DMS153 treated with DMSO at 0.1 percent for 48 hours (cell line): ENCODE measurements around the gene EIF1.
A peak's percentile ranks its signal among the peaks of the same experiment; 100 is the strongest.
"Not testable (repeated sequence)": the region's sequence is repeated elsewhere in the genome, so short reads cannot be mapped to it uniquely, and the experiment has no call there.

Experiments used
- DNase-seq: peaks from one replicate; lab custom pipeline; 2025; ENCODE audit not compliant: unreplicated experiment; lab: John Stamatoyannopoulos, UW

EIF1 gene

DNA sequence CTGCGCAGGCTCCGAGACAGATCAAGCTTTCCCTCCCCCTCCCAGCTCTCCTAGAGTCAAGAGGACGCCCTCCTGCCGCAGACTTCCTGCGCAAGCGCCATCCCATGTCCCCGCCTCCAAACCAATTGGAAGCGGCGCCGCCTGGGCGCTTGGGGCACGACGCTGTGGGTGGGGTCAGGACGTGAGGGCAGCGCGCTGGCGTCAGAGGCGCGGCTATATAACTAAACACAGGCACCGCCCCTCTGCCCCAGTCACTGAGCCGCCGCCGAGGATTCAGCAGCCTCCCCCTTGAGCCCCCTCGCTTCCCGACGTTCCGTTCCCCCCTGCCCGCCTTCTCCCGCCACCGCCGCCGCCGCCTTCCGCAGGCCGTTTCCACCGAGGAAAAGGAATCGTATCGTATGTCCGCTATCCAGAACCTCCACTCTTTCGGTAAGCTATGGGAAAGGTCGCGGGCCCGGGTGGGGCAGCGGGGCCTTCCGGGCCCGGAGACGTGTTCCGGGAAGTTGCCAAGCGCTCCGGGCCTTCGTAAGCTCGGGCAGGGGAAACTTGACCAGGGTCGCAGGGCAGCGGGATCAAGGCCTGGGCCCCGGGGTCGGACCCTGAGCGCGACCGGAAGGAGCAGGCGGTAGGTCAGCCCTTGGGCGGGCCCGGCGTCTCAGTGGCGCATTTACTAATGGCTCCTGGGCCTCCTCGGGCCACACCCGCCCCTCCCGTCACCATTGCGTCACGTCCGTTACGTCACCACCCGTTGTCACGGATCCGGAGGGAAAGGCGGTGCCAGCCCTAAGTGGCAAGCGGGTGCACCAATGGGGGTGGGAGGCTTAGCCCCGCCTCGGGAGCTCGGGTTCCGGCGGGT lies at the start of gene EIF1:
TSS of gene EIF1 (plus strand) at position 245 of the 856 bp plus-strand sequence. CDS start at position 399, 154 bp downstream.
- DNase-seq: peak; percentile 98

DNA sequence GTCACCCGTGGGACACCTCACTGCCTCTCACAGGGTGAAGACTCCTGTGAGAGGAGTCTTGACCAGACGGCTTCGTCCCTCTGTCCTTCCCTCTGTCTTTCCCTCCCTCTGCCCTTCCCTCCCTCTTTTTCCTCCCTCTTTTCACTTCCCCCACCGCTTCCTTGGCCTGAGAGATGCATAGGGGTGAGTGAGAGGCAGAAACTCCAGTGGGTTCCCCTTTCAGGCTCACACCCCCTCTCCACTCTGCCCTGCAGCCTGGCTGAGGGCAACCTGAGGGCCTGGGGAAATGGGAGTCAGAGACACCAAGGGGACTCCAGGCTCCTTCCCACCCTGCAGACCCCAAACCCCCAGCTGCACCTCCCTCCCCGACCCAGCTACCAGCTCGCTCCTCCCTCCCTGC lies 49.7 kb upstream of the EIF1 start:
- DNase-seq: no peak

DNA sequence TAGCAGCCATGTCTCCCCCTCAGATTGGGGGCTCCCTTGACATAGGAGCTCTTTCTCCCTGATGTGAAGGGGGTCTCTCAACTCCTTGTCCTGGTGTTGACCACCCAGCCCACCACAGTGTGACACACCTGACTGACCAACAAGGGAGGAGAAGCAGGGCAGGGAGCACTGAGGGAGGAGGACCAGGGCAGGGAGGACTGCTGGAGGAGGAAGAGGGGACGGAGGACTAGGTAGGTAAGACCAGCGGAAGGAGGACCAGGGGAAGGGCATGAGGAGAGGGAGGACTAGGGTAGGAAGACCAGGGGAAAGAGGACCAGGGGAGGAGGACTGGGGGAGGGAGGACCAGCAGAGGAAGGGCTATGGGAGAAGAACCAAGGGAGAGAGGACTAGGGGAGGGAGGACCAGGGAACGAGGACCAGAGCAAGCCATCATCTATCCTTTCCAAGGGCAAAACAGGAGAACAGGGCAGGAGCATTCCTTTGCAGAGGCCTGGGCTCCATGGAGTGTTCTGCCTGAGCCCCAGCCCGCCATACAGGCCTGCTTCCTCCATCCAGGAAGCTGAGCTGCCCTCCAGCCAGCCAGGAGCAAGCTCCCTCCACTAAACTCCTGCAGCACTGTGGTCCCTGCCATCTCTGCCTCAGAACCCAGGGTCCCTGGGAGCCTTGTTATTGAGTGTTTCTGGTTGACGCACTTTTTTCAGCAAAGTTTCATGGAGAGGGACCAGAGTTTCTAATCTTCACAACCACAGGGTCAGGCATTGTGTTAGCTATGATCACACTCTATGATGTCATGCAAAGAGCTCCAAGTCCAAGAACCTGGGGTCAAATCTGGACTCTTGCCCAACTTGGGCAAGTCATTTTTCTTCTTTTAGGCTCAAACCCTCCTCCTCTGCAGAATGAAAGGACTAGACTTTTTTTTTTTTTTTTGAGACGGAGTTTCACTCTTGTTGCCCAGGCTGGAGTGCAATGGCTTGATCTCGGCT lies 48.9 kb upstream of the EIF1 start:
- no peak for DNase-seq

DNA sequence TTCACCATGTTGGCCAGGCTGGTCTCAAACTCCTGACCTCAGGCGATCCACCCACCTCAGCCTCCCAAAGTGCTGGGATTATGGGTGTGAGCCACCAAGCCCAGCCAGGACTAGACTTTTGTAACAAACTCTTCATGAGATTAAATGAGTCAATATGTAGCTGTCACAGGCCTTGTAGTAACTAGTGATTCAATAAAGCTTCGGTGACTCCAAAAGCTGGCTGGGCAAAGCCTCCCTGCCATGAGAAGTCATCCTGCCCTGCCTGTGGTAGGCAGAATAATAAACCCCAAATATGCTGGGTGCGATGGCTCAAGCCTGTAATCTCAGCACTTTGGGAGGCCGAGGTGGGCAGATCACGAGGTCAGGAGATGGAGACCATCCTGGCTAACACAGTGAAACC lies 48.1 kb upstream of the EIF1 start:
- DNase-seq: not testable (repeated sequence)

DNA sequence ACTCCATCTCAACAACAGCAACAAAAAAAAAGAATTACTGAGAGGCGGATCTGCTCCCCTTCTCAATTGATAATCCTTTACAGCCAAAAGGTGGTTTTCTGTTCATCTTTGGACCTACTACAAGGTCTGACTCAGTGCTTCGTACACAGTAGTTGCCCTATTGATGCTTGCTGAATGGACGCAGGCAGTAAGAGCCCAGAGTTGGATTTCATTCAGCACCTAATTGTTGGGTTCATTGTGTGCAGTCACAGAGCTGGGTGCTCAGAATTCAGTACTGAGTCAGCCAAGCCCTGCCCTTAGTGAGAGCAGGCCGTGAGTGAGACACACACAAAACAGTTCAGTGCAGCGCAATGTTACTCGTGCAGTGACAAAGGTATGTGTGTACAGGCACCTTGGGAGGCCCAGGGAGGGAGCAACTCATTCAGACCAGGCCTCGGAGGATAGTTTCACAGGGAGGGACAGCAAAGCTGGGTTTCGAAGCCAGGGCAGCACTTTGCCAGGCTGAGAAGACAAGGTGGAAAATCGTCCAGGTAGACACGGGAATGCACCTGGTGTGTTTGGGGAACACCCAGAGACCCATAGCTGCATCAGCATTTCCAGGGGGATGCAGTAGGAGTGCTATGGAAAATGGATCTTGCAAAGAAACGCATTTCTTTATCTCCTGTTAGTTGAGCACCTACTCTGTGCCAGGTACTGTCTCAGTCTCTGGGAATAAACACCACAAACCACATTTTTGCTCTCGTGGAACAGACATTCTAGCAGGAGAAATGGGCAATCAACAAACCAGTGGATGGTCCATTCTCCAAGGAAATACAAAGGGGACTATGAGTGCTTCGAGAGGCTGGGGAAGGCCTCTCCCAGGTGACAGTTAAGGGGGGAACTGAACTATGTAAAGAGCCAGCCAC lies 46.2 kb upstream of the EIF1 start:
- DNase-seq: no peak

DNA sequence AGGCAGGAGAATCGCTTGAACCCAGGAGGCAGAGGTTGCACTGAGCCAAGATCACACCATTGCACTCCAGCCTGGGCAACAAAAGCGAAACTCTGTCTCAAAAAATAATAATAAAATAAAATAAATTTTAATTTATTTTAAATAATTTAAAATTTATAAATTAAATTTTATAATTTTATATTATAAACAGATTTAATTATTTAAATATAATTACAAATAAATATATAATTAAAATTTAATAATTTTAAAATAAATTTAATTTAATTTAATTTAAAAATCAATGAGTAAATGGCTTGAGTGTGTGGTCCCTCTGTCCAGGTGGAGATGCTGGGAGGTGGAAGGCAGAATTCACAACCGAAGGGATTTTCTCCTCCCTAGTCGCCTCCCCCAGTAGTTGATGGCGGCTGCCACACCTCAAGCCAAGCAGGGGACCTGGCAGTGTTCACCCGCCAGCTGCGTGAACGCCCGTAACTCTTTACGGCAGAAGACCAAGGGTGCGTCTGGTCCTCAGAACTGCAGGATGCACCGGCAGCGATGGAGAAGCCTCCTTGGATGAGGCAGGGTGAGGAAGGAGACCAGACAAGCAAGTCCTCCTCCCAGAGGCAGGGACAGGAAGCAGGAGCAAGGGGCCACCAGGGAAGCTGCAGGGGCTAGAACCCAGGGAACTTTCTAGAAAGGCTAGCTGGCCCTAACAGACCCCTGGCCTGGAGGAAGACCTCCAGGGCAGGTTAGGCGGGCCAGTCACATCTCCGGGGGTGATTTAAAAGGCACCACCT lies 41.5 kb upstream of the EIF1 start:
- no peak for DNase-seq

DNA sequence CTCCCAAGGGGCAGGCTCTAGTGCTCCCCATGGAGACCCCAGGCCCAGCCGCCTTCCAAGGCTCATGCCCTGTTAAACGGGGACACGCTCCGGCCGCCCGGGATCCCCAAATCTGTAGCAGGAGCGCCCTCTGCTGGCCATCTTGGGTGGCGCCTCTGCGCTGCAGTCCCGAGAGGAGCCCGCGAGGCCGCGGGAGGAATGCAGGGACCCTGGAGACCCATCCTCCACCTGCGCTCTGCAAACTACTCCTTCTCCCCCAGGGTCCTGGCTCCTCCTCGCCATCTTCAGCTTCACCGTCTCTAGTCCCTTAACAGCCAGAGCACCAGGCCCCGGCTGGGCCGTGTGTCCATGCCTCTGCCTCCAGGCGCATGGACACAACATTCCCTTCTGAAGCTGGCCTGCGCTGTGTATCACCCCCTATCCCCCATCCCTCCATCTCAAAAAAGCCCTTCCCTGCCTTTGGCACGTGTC lies 40.7 kb upstream of the EIF1 start:
- DNase-seq: peak; percentile 68

DNA sequence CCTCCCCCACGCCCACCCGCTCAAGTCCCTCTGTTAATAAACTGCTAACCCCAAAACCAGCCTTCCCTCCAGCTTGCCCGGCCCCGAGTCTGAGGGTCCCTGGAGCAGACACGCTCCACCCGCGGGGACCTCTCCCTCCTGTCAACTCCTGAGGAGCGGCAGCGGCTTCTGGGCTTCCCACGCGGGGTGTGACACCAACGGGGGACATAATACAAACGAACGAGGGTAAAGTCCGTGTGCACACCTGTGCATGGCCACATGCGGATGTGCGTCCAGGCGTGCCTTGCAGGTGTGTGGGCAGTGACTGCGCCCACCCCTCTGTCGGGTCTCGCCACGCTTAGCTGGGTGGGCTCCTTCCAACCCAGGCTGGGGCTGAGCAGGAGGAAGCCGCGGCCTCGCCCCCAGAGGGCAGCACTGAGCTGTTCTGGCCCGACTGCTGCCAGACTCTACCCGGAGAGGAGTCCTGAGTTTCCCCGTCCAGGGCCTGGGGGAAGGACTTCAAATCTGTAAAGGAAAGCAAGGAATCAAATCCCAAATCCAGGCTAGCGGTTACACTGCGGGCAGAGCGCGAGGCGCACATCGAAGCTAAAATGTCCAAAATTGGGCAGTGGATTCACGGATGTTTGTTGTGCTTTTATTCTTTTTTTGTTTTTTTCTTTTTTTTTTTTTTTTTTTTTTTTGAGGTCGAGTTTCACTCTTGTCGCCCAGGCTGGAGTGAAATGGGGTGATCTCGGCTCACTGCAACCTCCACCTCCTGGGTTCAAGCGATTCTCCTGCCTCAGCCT lies 40.1 kb upstream of the EIF1 start:
- peak; percentile 58 for DNase-seq

DNA sequence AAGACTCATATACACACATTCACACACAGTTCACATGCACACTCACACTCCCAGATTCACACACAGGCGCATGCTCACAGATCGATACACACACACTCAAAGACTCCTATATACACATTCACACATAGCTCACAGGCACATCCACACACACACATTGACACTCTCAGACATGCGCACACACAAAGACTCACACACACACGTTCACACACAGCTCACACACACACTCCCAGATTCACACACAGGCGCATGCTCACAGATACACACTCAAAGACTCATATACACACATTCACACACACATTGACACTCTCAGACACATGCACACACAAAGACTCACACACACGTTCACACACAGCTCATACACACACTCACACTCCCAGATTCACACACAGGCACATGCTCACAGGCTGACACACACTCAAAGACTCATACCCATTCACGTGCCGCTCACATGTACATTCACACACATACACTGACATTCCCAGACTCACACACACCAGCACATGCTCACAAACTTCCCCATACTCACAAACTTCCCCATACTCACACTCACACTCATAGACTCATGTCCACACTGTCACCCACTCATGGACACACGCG lies 38.7 kb upstream of the EIF1 start:
- no peak for DNase-seq

DNA sequence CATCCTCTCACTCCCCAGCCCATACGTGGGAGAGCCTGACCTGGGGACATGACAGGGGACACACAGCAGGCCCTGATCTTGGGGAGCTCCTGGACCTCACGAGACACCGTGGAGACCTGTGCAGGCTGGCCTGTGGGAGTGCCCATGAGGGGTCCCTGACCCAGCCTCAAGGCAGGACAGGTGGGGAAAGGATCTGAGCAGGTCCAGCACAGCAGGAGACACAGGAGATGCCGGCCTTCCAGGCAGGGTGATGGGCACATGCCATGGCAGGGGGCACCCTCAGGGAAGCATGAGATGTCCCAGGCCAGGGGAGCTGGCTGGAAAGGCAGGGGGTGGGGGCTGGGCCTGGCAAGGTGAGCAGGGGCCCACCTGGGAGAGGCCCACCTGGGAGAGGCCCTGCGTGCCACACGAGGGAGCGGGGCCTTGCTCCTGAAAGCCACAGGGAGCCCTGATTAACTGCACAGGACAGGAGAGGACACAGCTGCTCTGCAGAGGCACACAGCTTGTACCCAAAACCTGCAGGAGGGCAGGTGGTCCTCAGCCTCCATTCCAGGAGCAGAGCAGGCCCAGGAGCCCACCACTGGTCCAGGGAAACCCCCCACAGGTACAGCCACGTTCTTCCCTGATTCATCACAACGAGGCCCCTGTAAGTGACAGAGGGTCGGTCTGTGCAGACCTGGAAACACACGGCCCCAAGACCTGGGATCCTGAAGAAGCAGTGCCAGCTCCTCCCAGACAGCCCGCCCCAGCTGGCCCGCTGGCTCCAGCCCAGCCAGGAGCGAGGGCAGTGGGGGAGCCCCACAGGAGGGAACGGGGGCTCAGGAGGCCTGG lies 37.7 kb upstream of the EIF1 start:
- no peak for DNase-seq

DNA sequence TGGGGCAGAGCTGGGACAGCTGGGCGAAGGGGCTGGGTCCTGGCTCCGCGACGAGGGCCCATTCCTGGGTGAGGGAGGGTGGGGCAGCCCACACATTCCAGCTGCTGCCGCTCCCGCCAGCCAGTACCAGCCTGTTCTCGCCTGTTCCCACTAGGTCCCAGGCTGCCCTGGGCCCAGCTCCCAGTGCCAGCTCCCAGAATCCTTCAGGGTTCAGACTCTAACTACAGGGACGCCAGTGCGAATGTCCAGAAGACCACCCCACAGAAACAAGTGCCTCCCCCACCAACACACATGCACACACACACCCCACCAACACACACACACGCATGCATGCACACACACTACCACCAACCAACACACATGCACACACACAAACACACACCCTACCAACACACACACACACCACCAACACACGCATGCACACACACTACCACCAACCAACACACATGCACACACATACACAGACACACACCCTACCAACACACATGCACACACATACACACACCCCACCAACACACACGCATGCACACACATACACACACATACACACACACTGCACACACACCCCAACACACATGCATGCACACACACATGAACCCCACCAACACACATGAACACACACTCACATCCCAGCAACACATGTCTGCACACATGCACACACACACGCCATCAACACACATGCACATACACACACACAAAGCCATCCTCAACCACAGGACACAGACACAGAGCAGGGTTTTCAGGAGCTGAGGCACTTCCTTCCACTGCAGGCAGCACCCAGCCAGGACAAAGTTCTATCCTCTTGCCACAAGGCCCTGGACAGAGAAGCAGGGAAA lies 36.8 kb upstream of the EIF1 start:
- DNase-seq: no peak

DNA sequence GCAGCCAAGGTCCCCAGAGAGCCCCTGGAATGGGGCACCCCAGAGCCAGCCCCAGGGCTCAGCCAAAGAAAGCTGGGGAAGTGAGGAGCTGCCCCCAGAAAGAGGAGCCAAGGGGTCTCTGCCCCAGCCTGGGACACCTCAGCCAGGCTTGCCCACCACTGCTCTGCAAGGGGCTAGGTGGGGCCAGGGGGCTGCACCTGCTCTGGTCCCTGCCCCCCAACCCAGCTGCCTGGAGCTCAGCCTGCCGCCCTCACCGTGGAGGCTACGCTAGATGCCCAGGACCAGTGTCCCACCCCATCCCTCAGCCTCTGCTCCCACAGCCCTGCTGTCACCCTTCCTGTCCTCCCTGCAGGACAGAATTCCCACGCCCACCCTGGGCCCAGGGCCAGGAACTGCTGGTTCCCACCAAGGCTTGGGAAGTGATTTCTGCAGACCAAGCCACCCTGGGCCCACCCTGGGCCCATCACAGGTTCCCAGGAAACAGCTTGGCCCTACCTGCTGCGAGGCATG lies 36.2 kb upstream of the EIF1 start:
- no peak for DNase-seq

DNA sequence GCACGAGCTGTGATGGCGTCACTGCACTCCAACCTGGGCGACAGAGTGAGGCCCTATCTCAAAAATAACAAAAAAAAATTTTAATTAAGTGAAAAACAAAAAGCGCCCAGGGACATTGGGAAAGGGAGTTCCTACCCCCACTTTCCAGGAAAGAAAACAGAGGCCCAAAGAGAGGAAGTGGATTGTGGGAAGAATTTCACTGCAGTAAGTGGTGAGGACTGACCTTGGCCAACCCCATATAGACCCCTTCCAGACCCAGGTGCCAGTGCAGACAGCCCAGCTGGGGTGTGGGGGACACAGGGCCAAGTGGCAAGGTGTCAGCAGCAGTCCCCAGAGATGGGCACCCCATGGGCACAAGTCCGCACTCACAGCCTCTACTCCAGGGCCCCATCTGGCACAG lies 35.3 kb upstream of the EIF1 start:
- no peak for DNase-seq

DNA sequence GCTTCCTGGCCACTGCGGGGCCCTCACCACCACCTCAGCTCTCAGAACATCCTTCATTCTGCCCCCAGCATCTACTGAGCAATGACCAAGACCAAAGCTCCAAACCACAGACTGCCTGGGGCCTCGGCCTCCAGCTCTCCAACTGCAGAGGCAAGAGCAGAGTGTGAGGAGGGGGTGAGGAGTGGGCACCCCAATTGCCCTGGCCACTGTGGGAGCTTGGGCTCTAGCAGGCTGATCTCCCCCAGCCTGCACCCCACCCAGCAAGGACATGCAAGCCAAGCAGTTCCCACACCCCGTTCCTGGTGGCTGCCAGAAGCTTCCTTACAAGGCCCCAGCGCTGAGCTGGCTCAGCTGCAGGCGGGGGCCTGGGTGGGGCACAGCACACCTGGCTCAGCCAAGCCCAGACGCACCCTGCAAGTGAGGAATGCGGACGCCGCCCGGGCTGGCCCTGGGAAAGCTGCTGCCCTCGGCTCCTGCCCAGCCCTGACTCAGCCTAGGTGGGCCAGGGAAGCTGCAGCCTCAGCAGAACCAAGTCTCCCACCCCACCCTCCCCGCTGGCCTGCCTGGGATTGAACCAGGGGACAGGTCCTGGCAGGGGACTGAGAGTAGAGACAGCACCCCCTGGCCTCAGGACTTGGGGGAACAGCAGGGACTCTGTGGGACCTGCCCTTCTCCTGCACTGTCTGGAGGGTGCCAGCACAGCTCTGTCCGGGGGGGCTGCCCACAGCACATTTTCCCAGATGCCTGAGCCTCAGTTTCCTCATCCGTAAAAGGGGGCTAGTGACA lies 34.6 kb upstream of the EIF1 start:
- no peak for DNase-seq

DNA sequence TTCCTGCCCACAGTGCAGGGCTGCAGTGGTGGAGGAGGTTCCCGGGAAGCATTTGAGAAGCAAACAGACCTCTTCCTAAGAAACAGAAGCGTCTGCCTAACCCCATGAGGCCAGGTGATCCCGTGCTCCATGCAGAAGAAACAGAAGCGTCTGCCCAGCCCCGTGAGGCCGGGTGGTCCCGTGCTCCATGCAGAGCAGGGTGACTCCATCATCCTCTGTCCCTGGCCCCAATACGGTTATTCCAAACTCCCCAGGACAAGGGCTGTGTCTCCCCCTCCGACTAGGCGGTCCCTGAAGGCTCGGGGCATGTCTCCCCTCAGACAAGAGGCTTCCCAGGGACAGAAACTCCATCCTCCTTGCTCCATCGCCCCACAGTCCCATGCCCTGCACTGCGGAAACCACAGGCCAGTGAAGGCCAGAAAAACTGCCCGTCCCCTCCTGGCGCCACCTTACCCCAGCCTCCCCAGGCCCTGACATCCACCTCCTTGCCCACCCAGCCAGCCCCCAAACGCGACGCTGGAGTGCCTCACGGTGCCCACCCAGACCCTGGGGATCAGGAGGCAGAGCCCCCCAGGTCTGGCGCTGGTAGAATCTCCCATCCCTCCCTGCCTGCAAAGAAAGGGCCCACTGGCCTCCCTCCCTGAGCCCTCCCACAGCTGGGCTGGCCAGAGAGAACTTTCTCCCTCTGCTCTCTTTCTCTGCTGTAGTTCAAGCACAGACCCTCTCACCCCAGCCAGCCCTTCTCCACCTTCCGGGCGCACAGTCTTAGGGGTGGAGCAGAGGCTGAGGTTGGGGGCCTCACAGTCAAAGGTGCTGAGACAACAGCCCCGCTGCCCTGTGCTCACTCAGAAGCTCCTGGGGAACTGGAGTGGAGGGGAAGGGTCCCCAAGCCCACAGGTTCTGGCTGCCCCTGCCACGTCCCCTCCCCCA lies 33.7 kb upstream of the EIF1 start:
- no peak for DNase-seq
